Measurements from ENCODE around the gene WNT3.

DNA sequence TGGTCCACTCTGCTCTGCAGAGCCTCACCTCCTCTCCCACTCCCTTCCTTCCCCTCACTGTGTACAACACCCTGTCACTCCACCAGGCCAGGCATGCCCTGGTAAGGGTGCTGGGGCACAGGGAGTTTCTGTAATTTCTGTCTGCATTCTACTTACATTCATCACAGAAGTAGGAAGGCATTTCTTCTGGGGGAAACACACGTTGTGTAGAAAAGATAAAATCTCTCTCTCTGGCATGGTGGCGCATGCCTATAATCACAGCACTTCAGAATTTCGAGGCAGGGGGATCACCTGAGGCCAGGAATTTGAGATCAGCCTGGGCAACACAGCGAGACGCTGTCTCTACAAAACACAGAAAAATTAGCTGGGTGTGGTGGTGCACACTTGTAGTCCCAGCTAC is 27.0 kb downstream of the WNT3 start:
- TF ChIP-seq CEBPB (IDR thresholded peaks at IDR 0.05): no peak
- TF ChIP-seq, protein P1, sequence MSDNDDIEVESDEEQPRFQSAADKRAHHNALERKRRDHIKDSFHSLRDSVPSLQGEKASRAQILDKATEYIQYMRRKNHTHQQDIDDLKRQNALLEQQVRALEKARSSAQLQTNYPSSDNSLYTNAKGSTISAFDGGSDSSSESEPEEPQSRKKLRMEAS (IDR thresholded peaks at IDR 0.05): no peak
- no peak for TF ChIP-seq EP300 (IDR thresholded peaks at IDR 0.05; ENCODE audit: borderline replicate concordance)
- TF ChIP-seq, protein P2, sequence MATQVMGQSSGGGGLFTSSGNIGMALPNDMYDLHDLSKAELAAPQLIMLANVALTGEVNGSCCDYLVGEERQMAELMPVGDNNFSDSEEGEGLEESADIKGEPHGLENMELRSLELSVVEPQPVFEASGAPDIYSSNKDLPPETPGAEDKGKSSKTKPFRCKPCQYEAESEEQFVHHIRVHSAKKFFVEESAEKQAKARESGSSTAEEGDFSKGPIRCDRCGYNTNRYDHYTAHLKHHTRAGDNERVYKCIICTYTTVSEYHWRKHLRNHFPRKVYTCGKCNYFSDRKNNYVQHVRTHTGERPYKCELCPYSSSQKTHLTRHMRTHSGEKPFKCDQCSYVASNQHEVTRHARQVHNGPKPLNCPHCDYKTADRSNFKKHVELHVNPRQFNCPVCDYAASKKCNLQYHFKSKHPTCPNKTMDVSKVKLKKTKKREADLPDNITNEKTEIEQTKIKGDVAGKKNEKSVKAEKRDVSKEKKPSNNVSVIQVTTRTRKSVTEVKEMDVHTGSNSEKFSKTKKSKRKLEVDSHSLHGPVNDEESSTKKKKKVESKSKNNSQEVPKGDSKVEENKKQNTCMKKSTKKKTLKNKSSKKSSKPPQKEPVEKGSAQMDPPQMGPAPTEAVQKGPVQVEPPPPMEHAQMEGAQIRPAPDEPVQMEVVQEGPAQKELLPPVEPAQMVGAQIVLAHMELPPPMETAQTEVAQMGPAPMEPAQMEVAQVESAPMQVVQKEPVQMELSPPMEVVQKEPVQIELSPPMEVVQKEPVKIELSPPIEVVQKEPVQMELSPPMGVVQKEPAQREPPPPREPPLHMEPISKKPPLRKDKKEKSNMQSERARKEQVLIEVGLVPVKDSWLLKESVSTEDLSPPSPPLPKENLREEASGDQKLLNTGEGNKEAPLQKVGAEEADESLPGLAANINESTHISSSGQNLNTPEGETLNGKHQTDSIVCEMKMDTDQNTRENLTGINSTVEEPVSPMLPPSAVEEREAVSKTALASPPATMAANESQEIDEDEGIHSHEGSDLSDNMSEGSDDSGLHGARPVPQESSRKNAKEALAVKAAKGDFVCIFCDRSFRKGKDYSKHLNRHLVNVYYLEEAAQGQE (IDR thresholded peaks at IDR 0.05; ENCODE audit: low read depth): no peak

Data from Ishikawa (cell line).